ENCODE results near the gene IQGAP2. TPM values are rescaled to one million over a fixed set of nuclear protein-coding genes. Genes with fewer than 3 reads are reported as not detected.

The IQGAP2 gene
- total and polyA plus RNA-seq, 2 of the 8 experiments (the other 6 are each of a cell fraction or from before 2014, with no cell fraction given): 19.7 to 66.0 TPM

- no peak for TF ChIP-seq JUN (IDR thresholded peaks at IDR 0.05; ENCODE audit: low read depth, low read length)
Measured at GRCh38 chr5:76626738-76627137, 223.7 kb downstream of the IQGAP2 start (continued).

All from H1 (cell line).